Stimulated activated CD4-positive, alpha-beta T cell treated with anti-CD3 and anti-CD28 coated beads, TNF-alpha, amount 100 ng/mL, for 1 hour (primary cell): ENCODE data around the gene THSD4.

Experiments
- DNase-seq, 3 donors: peaks; one replicate each; pipeline ENCODE4 v3.0.0-alpha.2; 2020; ENCODE audit warnings: low read depth in 3 of 3, low spot score in 1 of 3

THSD4 gene

GRCh38 chr15:71565631-71566160 is 450.4 kb downstream of the THSD4 start:
- DNase-seq = no peak

GRCh38 chr15:71566226-71566625 is 451.0 kb downstream of the THSD4 start:
- no peak for DNase-seq

- DNase-seq = no peak
These were observed 451.9 kb downstream of the THSD4 start for GRCh38 chr15:71567173-71567572.

- no peak for DNase-seq
These were observed 453.0 kb downstream of the THSD4 start for GRCh38 chr15:71568227-71568626.

- DNase-seq = no peak
These were observed 455.5 kb downstream of the THSD4 start for GRCh38 chr15:71570736-71571135.

GRCh38 chr15:71571641-71572040 is 456.4 kb downstream of the THSD4 start:
- no peak for DNase-seq

GRCh38 chr15:71572452-71573053 is 457.3 kb downstream of the THSD4 start:
- DNase-seq = no peak

GRCh38 chr15:71573599-71573998 is 458.3 kb downstream of the THSD4 start:
- DNase-seq = no peak

- no peak for DNase-seq
These were observed 460.3 kb downstream of the THSD4 start for GRCh38 chr15:71575474-71576045.

- no peak for DNase-seq
These were observed 461.8 kb downstream of the THSD4 start for GRCh38 chr15:71577071-71577470.

GRCh38 chr15:71581398-71581930 is 466.2 kb downstream of the THSD4 start:
- DNase-seq = no peak

- DNase-seq = no peak
These were observed 469.9 kb downstream of the THSD4 start for GRCh38 chr15:71585159-71585558.

- no peak for DNase-seq
These were observed 471.2 kb downstream of the THSD4 start for GRCh38 chr15:71586463-71586862.

- no peak for DNase-seq
These were observed 473.5 kb downstream of the THSD4 start for GRCh38 chr15:71588746-71589145.

- DNase-seq = no peak
These were observed 475.8 kb downstream of the THSD4 start for GRCh38 chr15:71591057-71591456.

GRCh38 chr15:71592203-71592602 is 476.9 kb downstream of the THSD4 start:
- DNase-seq = no peak

GRCh38 chr15:71595846-71596553 is 480.7 kb downstream of the THSD4 start:
- DNase-seq = no peak

GRCh38 chr15:71596672-71597071 is 481.4 kb downstream of the THSD4 start:
- no peak for DNase-seq

GRCh38 chr15:71597126-71597525 is 481.9 kb downstream of the THSD4 start:
- no peak for DNase-seq

- DNase-seq = no peak
These were observed 482.4 kb downstream of the THSD4 start for GRCh38 chr15:71597637-71598036.

GRCh38 chr15:71598741-71599140 is 483.5 kb downstream of the THSD4 start:
- no peak for DNase-seq
